Measurements from ENCODE around the gene TBX15. TPM values are rescaled to one million over a fixed set of nuclear protein-coding genes. Genes with fewer than 3 reads are reported as not detected.

The TBX15 gene
- total RNA-seq, 2 donors from 2014 or later, result not detected

- Mint-ChIP-seq H3K27me3 (peaks cover 49 to 73% of the 10 kb centered on the region in 2 donors), H3K4me1 (ENCODE audit: low read depth in 2 of 2) (peaks cover 11 to 13% of the 10 kb centered on the region in 2 donors), H3K4me3 (no peak overlapping the region), H3K9me3 (peaks cover 7% of the 10 kb centered on the region), H3K27ac (no peak overlapping the region), H3K36me3 (peaks cover 17% of the 10 kb centered on the region)
- ATAC-seq (no peak), DNase-seq (ENCODE audit: low spot score) (no peak)
These were observed 19.2 kb upstream of the TBX15 start for GRCh38 chr1:119007339-119007669.

- no peak for ATAC-seq
- no peak for DNase-seq (ENCODE audit: low spot score)
- H3K4me1 Mint-ChIP-seq (ENCODE audit: low read depth in 2 of 2), result peaks cover 16 to 19% of the 10 kb centered on the region in 2 donors
- H3K4me3 Mint-ChIP-seq, result no peak overlapping the region
- no peak overlapping the region for H3K27ac Mint-ChIP-seq
- peaks cover 3% of the 10 kb centered on the region for H3K9me3 Mint-ChIP-seq
- peaks cover 16% of the 10 kb centered on the region for H3K36me3 Mint-ChIP-seq
- peaks cover 49 to 73% of the 10 kb centered on the region in 2 donors for H3K27me3 Mint-ChIP-seq
These were observed 18.5 kb upstream of the TBX15 start for GRCh38 chr1:119006406-119007279.

GRCh38 chr1:119005724-119006405, 17.7 kb upstream of the TBX15 start:
- DNase-seq (ENCODE audit: low spot score) (no peak), ATAC-seq (no peak)
- no peak overlapping the region for H3K4me3 Mint-ChIP-seq
- H3K27me3 Mint-ChIP-seq, result peaks cover 49 to 73% of the 10 kb centered on the region in 2 donors
- H3K9me3 Mint-ChIP-seq, result peaks cover 3% of the 10 kb centered on the region
- peaks cover 16% of the 10 kb centered on the region for H3K36me3 Mint-ChIP-seq
- H3K27ac Mint-ChIP-seq, result no peak overlapping the region
- H3K4me1 Mint-ChIP-seq (ENCODE audit: low read depth in 2 of 2), result peaks cover 16 to 19% of the 10 kb centered on the region in 2 donors

- Mint-ChIP-seq H3K9me3 (peaks cover 3% of the 10 kb centered on the region), H3K27ac (no peak overlapping the region), H3K4me3 (no peak overlapping the region), H3K27me3 (peaks cover 47 to 71% of the 10 kb centered on the region in 2 donors), H3K4me1 (ENCODE audit: low read depth in 2 of 2) (peaks cover 19 to 20% of the 10 kb centered on the region in 2 donors), H3K36me3 (peaks cover 16% of the 10 kb centered on the region)
- peak; percentile 8 for DNase-seq (ENCODE audit: low spot score)
- no peak for ATAC-seq
These were observed 16.6 kb upstream of the TBX15 start for GRCh38 chr1:119004781-119005180.

- H3K4me1 Mint-ChIP-seq (ENCODE audit: low read depth in 2 of 2), result peaks cover 17 to 20% of the 10 kb centered on the region in 2 donors
- ATAC-seq (no peak), DNase-seq (ENCODE audit: low spot score) (no peak)
- H3K27ac Mint-ChIP-seq, result no peak overlapping the region
- no peak overlapping the region for H3K4me3 Mint-ChIP-seq
- H3K9me3 Mint-ChIP-seq, result peaks cover 3% of the 10 kb centered on the region
- H3K36me3 Mint-ChIP-seq, result peaks cover 16% of the 10 kb centered on the region
- peaks cover 49 to 71% of the 10 kb centered on the region in 2 donors for H3K27me3 Mint-ChIP-seq
These were observed 16.0 kb upstream of the TBX15 start for GRCh38 chr1:119004129-119004527.

- ATAC-seq (no peak), DNase-seq (ENCODE audit: low spot score) (peak; percentile 26)
- H3K4me3 Mint-ChIP-seq, result no peak overlapping the region
- peaks cover 3% of the 10 kb centered on the region for H3K9me3 Mint-ChIP-seq
- H3K27ac Mint-ChIP-seq, result no peak overlapping the region
- peaks cover 13% of the 10 kb centered on the region for H3K36me3 Mint-ChIP-seq
- H3K27me3 Mint-ChIP-seq, result peaks cover 49 to 71% of the 10 kb centered on the region in 2 donors
- peaks cover 12 to 15% of the 10 kb centered on the region in 2 donors for H3K4me1 Mint-ChIP-seq (ENCODE audit: low read depth in 2 of 2)
These were observed 15.4 kb upstream of the TBX15 start for GRCh38 chr1:119003413-119004128.

- Mint-ChIP-seq H3K27me3 (peaks cover 55 to 76% of the 10 kb centered on the region in 2 donors), H3K27ac (no peak overlapping the region), H3K4me3 (peak overlapping the region; percentile 67), H3K9me3 (peaks cover 6% of the 10 kb centered on the region), H3K36me3 (peaks cover 14% of the 10 kb centered on the region), H3K4me1 (ENCODE audit: low read depth in 2 of 2) (peaks cover 8 to 13% of the 10 kb centered on the region in 2 donors)
- no peak for DNase-seq (ENCODE audit: low spot score)
- ATAC-seq, result peak; percentile 48 to 51
These were observed 14.0 kb upstream of the TBX15 start for GRCh38 chr1:119002028-119002686.

- Mint-ChIP-seq H3K4me3 (peak overlapping the region; percentile 67), H3K36me3 (peaks cover 14% of the 10 kb centered on the region), H3K27ac (no peak overlapping the region), H3K4me1 (ENCODE audit: low read depth in 2 of 2) (peaks cover 8 to 13% of the 10 kb centered on the region in 2 donors), H3K9me3 (peaks cover 6% of the 10 kb centered on the region), H3K27me3 (peaks cover 55 to 82% of the 10 kb centered on the region in 2 donors)
- ATAC-seq (peak in 1 of 2 donors; percentile 15), DNase-seq (ENCODE audit: low spot score) (no peak)
These were observed 13.3 kb upstream of the TBX15 start for GRCh38 chr1:119001181-119002027.

- Mint-ChIP-seq H3K4me3 (peak overlapping the region; percentile 42), H3K4me1 (ENCODE audit: low read depth in 2 of 2) (peaks cover 8 to 10% of the 10 kb centered on the region in 2 donors), H3K27ac (no peak overlapping the region), H3K36me3 (peaks cover 11% of the 10 kb centered on the region), H3K27me3 (peaks cover 55 to 80% of the 10 kb centered on the region in 2 donors), H3K9me3 (peaks cover 3% of the 10 kb centered on the region)
- no peak for DNase-seq (ENCODE audit: low spot score)
- no peak for ATAC-seq
These were observed 12.4 kb upstream of the TBX15 start for GRCh38 chr1:119000371-119001180.

GRCh38 chr1:118999348-119000071, 11.4 kb upstream of the TBX15 start:
- Mint-ChIP-seq H3K4me1 (ENCODE audit: low read depth in 2 of 2) (peaks cover 8 to 10% of the 10 kb centered on the region in 2 donors), H3K4me3 (peak overlapping the region; percentile 42), H3K36me3 (peaks cover 9% of the 10 kb centered on the region), H3K27me3 (peaks cover 56 to 78% of the 10 kb centered on the region in 2 donors), H3K9me3 (peaks cover 3% of the 10 kb centered on the region), H3K27ac (no peak overlapping the region)
- no peak for ATAC-seq
- DNase-seq (ENCODE audit: low spot score), result no peak

- Mint-ChIP-seq H3K36me3 (peaks cover 14% of the 10 kb centered on the region), H3K4me1 (ENCODE audit: low read depth in 2 of 2) (peaks cover 8 to 10% of the 10 kb centered on the region in 2 donors), H3K27ac (no peak overlapping the region), H3K4me3 (no peak overlapping the region), H3K27me3 (peaks cover 55 to 78% of the 10 kb centered on the region in 2 donors), H3K9me3 (peaks cover 3% of the 10 kb centered on the region)
- ATAC-seq (no peak), DNase-seq (ENCODE audit: low spot score) (no peak)
These were observed 10.0 kb upstream of the TBX15 start for GRCh38 chr1:118998171-118998570.

All from natural killer cell treated with Interleukin-12 subunit alpha and Interleukin-12 subunit beta and Interleukin-15 and Interleukin-18, amount 100 ng/mL, for 72 hours (primary cell).